Adipocyte (in vitro differentiated cells): ENCODE data around the gene AIFM2.
A peak's percentile ranks its signal among the peaks of the same experiment; 100 is the strongest.

Experiments
- DNase-seq: peaks from one replicate; pipeline ENCODE4 v3.0.0-alpha.2; 2015; ENCODE audit warnings: low read depth
- H3K27me3 ChIP-seq: replicated peaks from 2 replicates; pipeline ENCODE4 v1.7.0; 2013; ENCODE audit warnings: mild to moderate bottlenecking, low read length, moderate library complexity; ENCODE audit not compliant: control insufficient read depth, insufficient read depth
- H3K36me3 ChIP-seq: 2 replicates; pipeline ENCODE4 v1.7.0; 2013; ENCODE audit warnings: low read length, mild to moderate bottlenecking, moderate library complexity; ENCODE audit not compliant: control insufficient read depth, insufficient read depth, severe bottlenecking
- H3K4me1 ChIP-seq: 2 replicates; pipeline ENCODE4 v1.7.0; 2013; ENCODE audit warnings: mild to moderate bottlenecking, low read length, moderate library complexity; ENCODE audit not compliant: control insufficient read depth, insufficient read depth
- H3K4me3 ChIP-seq: 2 replicates; pipeline ENCODE4 v1.7.0; 2013; ENCODE audit warnings: mild to moderate bottlenecking, low read length, moderate library complexity
- H3K9ac ChIP-seq: 2 replicates; pipeline ENCODE4 v1.7.0; 2013; ENCODE audit warnings: mild to moderate bottlenecking, low read length, moderate library complexity
- H3K9me3 ChIP-seq: 2 replicates; pipeline ENCODE4 v1.7.0; 2013; ENCODE audit warnings: mild to moderate bottlenecking, low read length, moderate library complexity; ENCODE audit not compliant: control insufficient read depth

Gene AIFM2

GRCh38 chr10:70120417-70120816 is 12.2 kb downstream of the AIFM2 start:
- no peak for DNase-seq
- H3K36me3 ChIP-seq = peaks cover 81% of the 10 kb centered on the region
- H3K4me1 ChIP-seq = peaks cover 37% of the 10 kb centered on the region
- H3K27me3 ChIP-seq = no peaks in the 10 kb centered on the region
- H3K9ac ChIP-seq = no peak overlapping the region
- H3K4me3 ChIP-seq = no peak overlapping the region
- H3K9me3 ChIP-seq = no peaks in the 10 kb centered on the region

GRCh38 chr10:70119623-70120022 is 13.0 kb downstream of the AIFM2 start:
- Histone ChIP-seq H3K4me3 (no peak overlapping the region), H3K4me1 (peaks cover 31% of the 10 kb centered on the region), H3K36me3 (peaks cover 89% of the 10 kb centered on the region), H3K27me3 (no peaks in the 10 kb centered on the region), H3K9me3 (no peaks in the 10 kb centered on the region), H3K9ac (peak overlapping the region; percentile 24)
- no peak for DNase-seq

GRCh38 chr10:70119197-70119596 is 13.4 kb downstream of the AIFM2 start:
- Histone ChIP-seq H3K9me3 (no peaks in the 10 kb centered on the region), H3K36me3 (peaks cover 92% of the 10 kb centered on the region), H3K27me3 (no peaks in the 10 kb centered on the region), H3K4me1 (peaks cover 27% of the 10 kb centered on the region), H3K4me3 (no peak overlapping the region), H3K9ac (no peak overlapping the region)
- DNase-seq = no peak

GRCh38 chr10:70118196-70118595 is 14.4 kb downstream of the AIFM2 start:
- Histone ChIP-seq H3K27me3 (no peaks in the 10 kb centered on the region), H3K4me1 (peaks cover 17% of the 10 kb centered on the region), H3K9me3 (no peaks in the 10 kb centered on the region), H3K9ac (no peak overlapping the region), H3K36me3 (peaks cover 94% of the 10 kb centered on the region), H3K4me3 (no peak overlapping the region)
- peak; percentile 56 for DNase-seq

GRCh38 chr10:70117646-70118045 is 15.0 kb downstream of the AIFM2 start:
- DNase-seq = no peak
- H3K4me3 ChIP-seq = no peak overlapping the region
- no peak overlapping the region for H3K9ac ChIP-seq
- no peaks in the 10 kb centered on the region for H3K27me3 ChIP-seq
- H3K36me3 ChIP-seq = peaks cover 94% of the 10 kb centered on the region
- no peaks in the 10 kb centered on the region for H3K9me3 ChIP-seq
- peaks cover 21% of the 10 kb centered on the region for H3K4me1 ChIP-seq

- H3K9ac ChIP-seq = no peak overlapping the region
These were observed 16.5 kb downstream of the AIFM2 start for GRCh38 chr10:70115948-70116682.

GRCh38 chr10:70114902-70115301 is 17.7 kb downstream of the AIFM2 start:
- Histone ChIP-seq H3K4me3 (no peak overlapping the region), H3K9ac (no peak overlapping the region), H3K36me3 (peaks cover 96% of the 10 kb centered on the region), H3K4me1 (peaks cover 35% of the 10 kb centered on the region), H3K9me3 (no peaks in the 10 kb centered on the region), H3K27me3 (no peaks in the 10 kb centered on the region)
- no peak for DNase-seq

More at GRCh38 chr10:70115948-70116682, 16.5 kb downstream of the AIFM2 start:
- no peaks in the 10 kb centered on the region for H3K27me3 ChIP-seq
- H3K9me3 ChIP-seq = no peaks in the 10 kb centered on the region
- peaks cover 97% of the 10 kb centered on the region for H3K36me3 ChIP-seq
- H3K4me1 ChIP-seq = peaks cover 35% of the 10 kb centered on the region
- no peak overlapping the region for H3K4me3 ChIP-seq
- DNase-seq = peak; percentile 72

- Histone ChIP-seq H3K36me3 (peaks cover 86% of the 10 kb centered on the region), H3K4me1 (peaks cover 20% of the 10 kb centered on the region), H3K27me3 (no peaks in the 10 kb centered on the region), H3K9ac (peak overlapping the region; percentile 44), H3K9me3 (no peaks in the 10 kb centered on the region), H3K4me3 (no peak overlapping the region)
- DNase-seq = peak; percentile 16
These were observed 20.6 kb downstream of the AIFM2 start for GRCh38 chr10:70112071-70112470.

- H3K9ac ChIP-seq = peak overlapping the region; percentile 44
- H3K36me3 ChIP-seq = peaks cover 80% of the 10 kb centered on the region
- H3K9me3 ChIP-seq = no peaks in the 10 kb centered on the region
- no peak overlapping the region for H3K4me3 ChIP-seq
- H3K4me1 ChIP-seq = peaks cover 20% of the 10 kb centered on the region
- H3K27me3 ChIP-seq = no peaks in the 10 kb centered on the region
- DNase-seq = no peak
These were observed 21.1 kb downstream of the AIFM2 start for GRCh38 chr10:70111496-70111895.

GRCh38 chr10:70109064-70109729 is 23.4 kb downstream of the AIFM2 start:
- H3K9ac ChIP-seq = no peak overlapping the region
- H3K4me1 ChIP-seq = peaks cover 20% of the 10 kb centered on the region
- no peak for DNase-seq
- peaks cover 64% of the 10 kb centered on the region for H3K36me3 ChIP-seq
- no peak overlapping the region for H3K4me3 ChIP-seq
- H3K9me3 ChIP-seq = no peaks in the 10 kb centered on the region
- H3K27me3 ChIP-seq = no peaks in the 10 kb centered on the region

GRCh38 chr10:70106958-70107791 is 25.4 kb downstream of the AIFM2 start:
- Histone ChIP-seq H3K4me3 (no peak overlapping the region), H3K36me3 (peaks cover 51% of the 10 kb centered on the region), H3K9ac (no peak overlapping the region), H3K4me1 (peaks cover 9% of the 10 kb centered on the region), H3K27me3 (no peaks in the 10 kb centered on the region), H3K9me3 (no peaks in the 10 kb centered on the region)
- no peak for DNase-seq
